HEK293 (cell line): ENCODE measurements around the gene ELF1.

ENCODE experiments used
- CTCF ChIA-PET: fragments of 350-600 bp; formaldehyde crosslinking; extraction: SDS; loops from one replicate; lab custom pipeline; 2021; ENCODE audit warnings: antibody characterized with exemption; lab: Yijun Ruan, JAX
- POLR2A ChIA-PET: fragments of 300-600 bp; formaldehyde crosslinking; extraction: SDS; loops from one replicate; lab custom pipeline; 2020; ENCODE audit warnings: antibody characterized with exemption, inconsistent platforms; lab: Yijun Ruan, JAX
- H3K27ac ChIP-seq: fragments of 200-500 bp; sonication (Bioruptor generic); 2 replicates; pipeline ENCODE4 v1.5.1; 2014; ENCODE audit warnings: low read depth, low read length, control low read depth, inconsistent platforms; ENCODE audit errors: extremely low read depth
- H3K36me3 ChIP-seq, 2 experiments: fragments of 200-500 bp in 1 of 2; sonication (Bioruptor generic) in 1 of 2; 1 replicate in 1 of 2; 2 replicates in 1 of 2; pipeline ENCODE4 v1.5.1; 2014 to 2017; ENCODE audit warnings: inconsistent platforms in 2 of 2, low read length in 2 of 2; ENCODE audit not compliant: control insufficient read depth in 2 of 2, insufficient read depth in 1 of 2
- H3K4me1 ChIP-seq: fragments of 200-500 bp; sonication (Bioruptor generic); 2 replicates; pipeline ENCODE4 v1.5.1; 2014; ENCODE audit warnings: mild to moderate bottlenecking, low read length, inconsistent platforms; ENCODE audit not compliant: control insufficient read depth, insufficient read depth
- H3K4me3 ChIP-seq: 2 replicates; pipeline ENCODE4 v1.5.1; 2011; ENCODE audit warnings: low read depth, mild to moderate bottlenecking, control low read depth, low read length, moderate library complexity
- H3K9me3 ChIP-seq: fragments of 200-500 bp; sonication (Bioruptor generic); 2 replicates; pipeline ENCODE4 v1.5.1; 2014; ENCODE audit warnings: low read depth, low read length, inconsistent platforms; ENCODE audit not compliant: control insufficient read depth, insufficient read depth
- GLI4 ChIP-seq: fragments of 450-650 bp; formaldehyde crosslinking; IDR thresholded peaks from 2 replicates; pipeline ENCODE4 v1.5.1; 2016; ENCODE audit warnings: missing biosample characterization, missing genetic modification characterization
- KLF8 ChIP-seq: fragments of 450-650 bp; formaldehyde crosslinking; IDR thresholded peaks from 2 replicates; pipeline ENCODE4 v1.5.1; 2016; ENCODE audit warnings: missing biosample characterization, missing genetic modification characterization
- MYNN ChIP-seq: fragments of 450-650 bp; formaldehyde crosslinking; IDR thresholded peaks from 2 replicates; pipeline ENCODE4 v1.5.1; 2016; ENCODE audit warnings: missing biosample characterization, missing genetic modification characterization, borderline replicate concordance
- PATZ1 ChIP-seq: fragments of 450-650 bp; formaldehyde crosslinking; IDR thresholded peaks from 2 replicates; pipeline ENCODE4 v1.5.1; 2016; ENCODE audit warnings: missing biosample characterization, missing genetic modification characterization
- PRDM2 ChIP-seq: fragments of 450-650 bp; formaldehyde crosslinking; IDR thresholded peaks from 2 replicates; pipeline ENCODE4 v1.5.1; 2016; ENCODE audit warnings: missing biosample characterization, missing genetic modification characterization, borderline replicate concordance
- SCRT1 ChIP-seq: fragments of 450-650 bp; formaldehyde crosslinking; IDR thresholded peaks from 2 replicates; pipeline ENCODE4 v1.5.1; 2016; ENCODE audit warnings: missing biosample characterization, missing genetic modification characterization, borderline replicate concordance
- SP7 ChIP-seq: fragments of 450-650 bp; formaldehyde crosslinking; IDR thresholded peaks from 2 replicates; pipeline ENCODE4 v1.5.1; 2016; ENCODE audit warnings: missing biosample characterization, missing genetic modification characterization
- ZBTB17 ChIP-seq: fragments of 450-650 bp; formaldehyde crosslinking; IDR thresholded peaks from 2 replicates; pipeline ENCODE4 v1.5.1; 2016; ENCODE audit warnings: missing biosample characterization, missing genetic modification characterization
- ZBTB48 ChIP-seq: fragments of 450-650 bp; formaldehyde crosslinking; IDR thresholded peaks from 2 replicates; pipeline ENCODE4 v1.5.1; 2016; ENCODE audit warnings: missing biosample characterization, missing genetic modification characterization
- ZBTB8A ChIP-seq: fragments of 450-650 bp; formaldehyde crosslinking; IDR thresholded peaks from 2 replicates; pipeline ENCODE4 v1.5.1; 2016; ENCODE audit warnings: missing biosample characterization, missing genetic modification characterization
- ZFHX2 ChIP-seq: fragments of 450-650 bp; formaldehyde crosslinking; conservative IDR thresholded peaks from 2 replicates; pipeline ENCODE4 v1.5.1; 2016; ENCODE audit warnings: missing biosample characterization, missing genetic modification characterization
- ZNF146 ChIP-seq: fragments of 450-650 bp; formaldehyde crosslinking; IDR thresholded peaks from 2 replicates; pipeline ENCODE4 v1.5.1; 2016; ENCODE audit warnings: missing biosample characterization, missing genetic modification characterization
- ZNF155 ChIP-seq: fragments of 450-650 bp; formaldehyde crosslinking; IDR thresholded peaks from 2 replicates; pipeline ENCODE4 v1.5.1; 2016; ENCODE audit warnings: missing biosample characterization, missing genetic modification characterization
- ZNF16 ChIP-seq: fragments of 450-650 bp; formaldehyde crosslinking; IDR thresholded peaks from 2 replicates; pipeline ENCODE4 v1.5.1; 2016; ENCODE audit warnings: low read depth, missing biosample characterization, missing genetic modification characterization
- ZNF223 ChIP-seq: fragments of 450-650 bp; formaldehyde crosslinking; IDR thresholded peaks from 2 replicates; pipeline ENCODE4 v1.5.1; 2016; ENCODE audit warnings: missing biosample characterization, missing genetic modification characterization
- ZNF266 ChIP-seq: fragments of 450-650 bp; formaldehyde crosslinking; IDR thresholded peaks from 2 replicates; pipeline ENCODE4 v1.5.1; 2016; ENCODE audit warnings: missing biosample characterization, missing genetic modification characterization, low read depth
- ZNF366 ChIP-seq: fragments of 450-650 bp; formaldehyde crosslinking; conservative IDR thresholded peaks from 2 replicates; pipeline ENCODE4 v1.5.1; 2016; ENCODE audit warnings: missing biosample characterization, missing genetic modification characterization
- ZNF423 ChIP-seq: fragments of 450-650 bp; formaldehyde crosslinking; IDR thresholded peaks from 2 replicates; pipeline ENCODE4 v1.5.1; 2016; ENCODE audit warnings: missing biosample characterization, missing genetic modification characterization
- ZNF600 ChIP-seq: fragments of 450-650 bp; formaldehyde crosslinking; IDR thresholded peaks from 2 replicates; pipeline ENCODE4 v1.5.1; 2016; ENCODE audit warnings: missing biosample characterization, missing genetic modification characterization
- ZNF639 ChIP-seq: fragments of 450-650 bp; formaldehyde crosslinking; IDR thresholded peaks from 2 replicates; pipeline ENCODE4 v1.5.1; 2016; ENCODE audit warnings: missing biosample characterization, missing genetic modification characterization
- ZNF654 ChIP-seq: fragments of 450-650 bp; formaldehyde crosslinking; IDR thresholded peaks from 2 replicates; pipeline ENCODE4 v1.5.1; 2016; ENCODE audit warnings: low read depth, missing biosample characterization, missing genetic modification characterization
- ZNF660 ChIP-seq: fragments of 450-650 bp; IDR thresholded peaks from 2 replicates; pipeline ENCODE4 v1.5.1; 2018; ENCODE audit warnings: missing biosample characterization, mild to moderate bottlenecking, missing genetic modification characterization
- ZNF843 ChIP-seq: fragments of 450-650 bp; formaldehyde crosslinking; IDR thresholded peaks from 2 replicates; pipeline ENCODE4 v1.5.1; 2016; ENCODE audit warnings: missing biosample characterization, missing genetic modification characterization

The ELF1 gene

GRCh38 chr13:40963927-40964326 lies 55.2 kb downstream of the ELF1 start:
- no peaks in the 10 kb centered on the region for H3K9me3 ChIP-seq
- no peaks in the 10 kb centered on the region; a peak in 1 of 3 replicates for H3K36me3 ChIP-seq
- H3K4me3 ChIP-seq, result no peak overlapping the region
- ChIA-PET CTCF (no interaction called here), POLR2A (no interaction called here)
- no peak overlapping the region for H3K27ac ChIP-seq
- no peak for TF ChIP-seq PATZ1 (tag by site-specific recombination)
- TF ChIP-seq ZNF600 (tag by site-specific recombination), result 0 out of 2 replicates have a peak, but pooled peaks have one; percentile 38
- peak; percentile 28; the same call in 1 of the 2 replicates for TF ChIP-seq ZBTB17 (tag by site-specific recombination)
- no peaks in the 10 kb centered on the region for H3K4me1 ChIP-seq

GRCh38 chr13:40961826-40962225 lies 57.3 kb downstream of the ELF1 start:
- TF ChIP-seq ZNF266 (tag by site-specific recombination) (no peak), ZNF423 (tag by site-specific recombination) (no peak), ZNF223 (tag by site-specific recombination) (no peak), ZNF660 (tag by site-specific recombination) (no peak), SP7 (no peak), ZNF654 (tag by site-specific recombination) (no peak), MYNN (tag by site-specific recombination) (no peak), ZNF639 (no peak), GLI4 (tag by site-specific recombination) (no peak), KLF8 (tag by site-specific recombination) (no peak), ZBTB48 (tag by site-specific recombination) (no peak), ZFHX2 (tag by site-specific recombination) (no peak), ZNF843 (tag by site-specific recombination) (no peak), ZNF16 (tag by site-specific recombination) (no peak), ZBTB8A (tag by site-specific recombination) (no peak), SCRT1 (tag by site-specific recombination) (no peak), ZNF146 (no peak), ZNF155 (tag by site-specific recombination) (no peak), ZNF366 (tag by site-specific recombination) (no peak), PRDM2 (no peak)
- Histone ChIP-seq H3K27ac (no peak overlapping the region), H3K9me3 (no peaks in the 10 kb centered on the region), H3K4me1 (no peaks in the 10 kb centered on the region), H3K4me3 (no peak overlapping the region), H3K36me3 (peaks cover 3 to 15% of the 10 kb centered on the region in 2 experiments; a peak in 2 of 3 replicates)
- ChIA-PET POLR2A (no interaction called here), CTCF (no interaction called here)
